CD14-positive monocyte (primary cell): Measurements from ENCODE around the gene KRTAP5-3. TPM values are rescaled to one million over a fixed set of nuclear protein-coding genes. Genes with fewer than 3 reads are reported as not detected.
A peak's percentile ranks its signal among the peaks of the same experiment; 100 is the strongest.
"Not testable (repeated sequence)": the region's sequence is repeated elsewhere in the genome, so short reads cannot be mapped to it uniquely, and the experiment has no call there.

ENCODE experiments used
- DNase-seq, 3 donors: peaks; one replicate each; pipeline ENCODE4 v3.0.0-alpha.2; 2011 to 2022
- H2AFZ ChIP-seq: 2 replicates; pipeline ENCODE4 v1.6.0; 2012; ENCODE audit warnings: mild to moderate bottlenecking, low read depth, low read length, inconsistent platforms; ENCODE audit not compliant: insufficient read depth, poor library complexity, severe bottlenecking
- H3K27ac ChIP-seq, 2 donors: 1 replicate in 1 of 2; 2 replicates in 1 of 2; pipeline ENCODE4 v1.5.1; 2012 to 2013; ENCODE audit warnings: low read length in 2 of 2, control low read depth in 1 of 2, inconsistent platforms in 1 of 2, low read depth in 1 of 2, mild to moderate bottlenecking in 1 of 2
- H3K27me3 ChIP-seq, 2 donors: one replicate each; pipeline versions ENCODE4 v1.6.0 to v1.6.1; 2011 to 2013; ENCODE audit warnings: low read length in 2 of 2; ENCODE audit not compliant: control insufficient read depth in 2 of 2, insufficient read depth in 2 of 2
- H3K36me3 ChIP-seq, 2 donors: replicated peaks in 1 of 2; 1 replicate in 1 of 2; 2 replicates in 1 of 2; pipeline versions ENCODE4 v1.5.1 to v1.6.1; 2012 to 2013; ENCODE audit warnings: low read length in 2 of 2, control low read depth in 1 of 2, inconsistent platforms in 1 of 2, mild to moderate bottlenecking in 1 of 2; ENCODE audit not compliant: insufficient read depth in 2 of 2, control insufficient read depth in 1 of 2
- H3K4me1 ChIP-seq, 2 donors: 1 replicate in 1 of 2; 2 replicates in 1 of 2; pipeline versions ENCODE4 v1.5.1 to v1.6.1; 2012 to 2013; ENCODE audit warnings: low read length in 2 of 2, control low read depth in 1 of 2, inconsistent platforms in 1 of 2, mild to moderate bottlenecking in 1 of 2, moderate library complexity in 1 of 2; ENCODE audit not compliant: insufficient read depth in 2 of 2, control insufficient read depth in 1 of 2
- H3K4me2 ChIP-seq: replicated peaks from 2 replicates; pipeline ENCODE3; 2012; ENCODE audit warnings: low read length, moderate library complexity, mild to moderate bottlenecking; ENCODE audit not compliant: poor library complexity, severe bottlenecking; ENCODE audit errors: extremely low read depth
- H3K4me3 ChIP-seq, 3 experiments: fragments of 200-600 bp in 1 of 3; sonication (generic) in 1 of 3; replicated peaks in 1 of 3; 1 replicate in 2 of 3; 2 replicates in 1 of 3; pipeline ENCODE4 v1.5.1; 2011 to 2013; ENCODE audit warnings: low read length in 3 of 3, mild to moderate bottlenecking in 3 of 3, control low read depth in 2 of 3, low read depth in 2 of 3, inconsistent platforms in 1 of 3, moderate library complexity in 1 of 3
- H3K79me2 ChIP-seq: 2 replicates; pipeline ENCODE4 v1.6.0; 2012; ENCODE audit warnings: mild to moderate bottlenecking, control low read depth, inconsistent platforms, low read length, moderate library complexity; ENCODE audit not compliant: insufficient read depth
- H3K9ac ChIP-seq: 2 replicates; pipeline ENCODE4 v1.6.0; 2017; ENCODE audit warnings: low read length, mild to moderate bottlenecking; ENCODE audit not compliant: insufficient read depth, poor library complexity, severe bottlenecking
- H3K9me3 ChIP-seq, 2 donors: replicated peaks in 1 of 2; 1 replicate in 1 of 2; 2 replicates in 1 of 2; pipeline versions ENCODE4 v1.5.1 to v1.6.1; 2012 to 2013; ENCODE audit warnings: low read length in 2 of 2, control low read depth in 1 of 2; ENCODE audit not compliant: control insufficient read depth in 1 of 2, insufficient read depth in 1 of 2
- H4K20me1 ChIP-seq: 2 replicates; pipeline ENCODE4 v1.6.0; 2012; ENCODE audit warnings: mild to moderate bottlenecking, low read length, control low read depth, moderate library complexity; ENCODE audit not compliant: insufficient read depth
- H3K27ac Mint-ChIP-seq, 7 donors: one replicate each; pipeline ENCODE4 v1.8.0; 2020; ENCODE audit warnings: mild to moderate bottlenecking in 7 of 7, mixed read lengths in 7 of 7, moderate library complexity in 6 of 7, inconsistent platforms in 2 of 7
- H3K27me3 Mint-ChIP-seq, 3 donors: one replicate each; pipeline ENCODE4 v1.8.0; 2021 to 2022; ENCODE audit warnings: low read depth in 3 of 3, mild to moderate bottlenecking in 3 of 3, mixed read lengths in 3 of 3, moderate library complexity in 3 of 3, inconsistent platforms in 1 of 3
- H3K36me3 Mint-ChIP-seq, 2 donors: one replicate each; pipeline ENCODE4 v1.8.0; 2020; ENCODE audit warnings: mixed read lengths in 2 of 2, inconsistent platforms in 1 of 2, mild to moderate bottlenecking in 1 of 2
- H3K4me1 Mint-ChIP-seq: one replicate; pipeline ENCODE4 v1.8.0; 2020; ENCODE audit warnings: mild to moderate bottlenecking, mixed read lengths
- H3K4me3 Mint-ChIP-seq, 2 donors: one replicate each; pipeline ENCODE4 v1.8.0; 2020; ENCODE audit warnings: mild to moderate bottlenecking in 2 of 2, mixed read lengths in 2 of 2, moderate library complexity in 1 of 2
- H3K9me3 Mint-ChIP-seq, 7 donors: one replicate each; pipeline ENCODE4 v1.8.0; 2020 to 2022; ENCODE audit warnings: mixed read lengths in 7 of 7, mild to moderate bottlenecking in 6 of 7, moderate library complexity in 6 of 7, inconsistent platforms in 2 of 7
- CTCF ChIP-seq: fragments of 200-600 bp; IDR thresholded peaks from one replicate; pipeline ENCODE4 v1.8.0; 2022; ENCODE audit warnings: antibody characterized with exemption, mild to moderate bottlenecking
- WGBS: methylation state at CpG from one replicate; pipeline ENCODE4 v1.1.5; 2013; ENCODE audit warnings: missing lambda C conversion rate; ENCODE audit not compliant: insufficient coverage; 5-methylcytosine and 5-hydroxymethylcytosine counted together
- intact Hi-C, 2 donors: fragments of 100-400 bp; cut with micrococcal nuclease; formaldehyde crosslinking; loops; one replicate each; pipeline versions ENCODE4 v1.15.0 to v1.15.1; 2023
- polyA plus RNA-seq, 3 donors: library from polyadenylated mRNA; depleted of rRNA in 1 of 3; unstranded in 2 of 3; stranded (reverse) in 1 of 3; fragments of 300-500 nt in 2 of 3; fragments of >200 nt in 1 of 3; fragmentation: Illumina TruSeq in 2 of 3; gene quantifications; 1 replicate in 2 of 3; 2 replicates in 1 of 3; pipeline ENCODE4 v1.2.3, GENCODE V29; 2012 to 2021

Gene KRTAP5-3
- polyA plus RNA-seq, 3 donors: not detected

GRCh38 chr11:1618231-1618630 is 10.0 kb upstream of the KRTAP5-3 start:
- no peak overlapping the region for H3K27ac Mint-ChIP-seq

GRCh38 chr11:1607901-1608300 is 362 bp downstream of the KRTAP5-3 start:
- H2AFZ ChIP-seq, H3K36me3 Mint-ChIP-seq, H3K27me3 ChIP-seq, H3K4me3 Mint-ChIP-seq, DNase-seq, H3K36me3 ChIP-seq, H3K4me1 Mint-ChIP-seq, H3K4me3 ChIP-seq, H3K27ac ChIP-seq, H3K9ac ChIP-seq, H3K9me3 ChIP-seq, H3K4me2 ChIP-seq, H3K79me2 ChIP-seq, H3K27ac Mint-ChIP-seq, H4K20me1 ChIP-seq, intact Hi-C loops, H3K9me3 Mint-ChIP-seq, H3K4me1 ChIP-seq: not testable (repeated sequence)
- H3K27me3 Mint-ChIP-seq: peaks cover 13 to 27% (median 26%) of the 10 kb centered on the region in 3 donors
- WGBS: 51% methylated on average over 4 of the region's 5 CpGs

More at GRCh38 chr11:1618231-1618630, 10.0 kb upstream of the KRTAP5-3 start:
- Histone ChIP-seq H3K4me2 (no peak overlapping the region), H3K4me1 (no peaks in the 10 kb centered on the region), H3K4me3 (no peak overlapping the region), H3K9me3 (peaks cover 0 to 4% of the 10 kb centered on the region in 2 donors), H3K9ac (no peak overlapping the region), H2AFZ (no peak overlapping the region), H3K36me3 (no peaks in the 10 kb centered on the region), H4K20me1 (no peaks in the 10 kb centered on the region), H3K27ac (no peak overlapping the region), H3K79me2 (no peaks in the 10 kb centered on the region), H3K27me3 (no peaks in the 10 kb centered on the region)
- Mint-ChIP-seq H3K4me3 (no peak overlapping the region), H3K9me3 (peaks cover 0 to 6% (median 2%) of the 10 kb centered on the region in 7 donors), H3K4me1 (no peaks in the 10 kb centered on the region), H3K27me3 (peaks cover 16 to 26% (median 21%) of the 10 kb centered on the region in 3 donors), H3K36me3 (no peaks in the 10 kb centered on the region)
- no peak for TF ChIP-seq CTCF
- intact Hi-C loops: no loop called here
- 100% methylated on average over 8 of the region's 10 CpGs for WGBS
- DNase-seq: no peak

GRCh38 chr11:1607156-1607845 is 962 bp downstream of the KRTAP5-3 start:
- H3K4me2 ChIP-seq, H3K27ac ChIP-seq, H3K9ac ChIP-seq, DNase-seq, H2AFZ ChIP-seq, H3K36me3 Mint-ChIP-seq, H3K27me3 ChIP-seq, H3K4me3 ChIP-seq, intact Hi-C loops, H4K20me1 ChIP-seq, H3K79me2 ChIP-seq, H3K9me3 Mint-ChIP-seq, H3K4me1 Mint-ChIP-seq, H3K9me3 ChIP-seq, H3K4me1 ChIP-seq, H3K36me3 ChIP-seq: not testable (repeated sequence)
- 62% methylated on average over 18 of the region's 18 CpGs for WGBS
- Mint-ChIP-seq H3K4me3 (peak overlapping the region in 1 of 2 donors; percentile 28), H3K27me3 (peaks cover 13 to 28% (median 27%) of the 10 kb centered on the region in 3 donors), H3K27ac (peak overlapping the region in 1 of 7 donors; percentile 43)

GRCh38 chr11:1605923-1606322 is 2.3 kb downstream of the KRTAP5-3 start:
- H3K4me1 Mint-ChIP-seq, H3K79me2 ChIP-seq, H3K36me3 Mint-ChIP-seq, DNase-seq, H3K36me3 ChIP-seq, H3K9ac ChIP-seq, intact Hi-C loops, H4K20me1 ChIP-seq, H3K27ac ChIP-seq, H3K4me1 ChIP-seq, H3K4me3 Mint-ChIP-seq, H3K9me3 ChIP-seq, H3K9me3 Mint-ChIP-seq, H3K4me3 ChIP-seq, H3K4me2 ChIP-seq, H3K27me3 ChIP-seq, H3K27ac Mint-ChIP-seq, H2AFZ ChIP-seq: not testable (repeated sequence)
- H3K27me3 Mint-ChIP-seq: peaks cover 18 to 33% (median 29%) of the 10 kb centered on the region in 3 donors
- 89% methylated on average over 9 of the region's 13 CpGs for WGBS
